BE2C (cell line): ENCODE data around the gene RBM6.
A peak's percentile ranks its signal among the peaks of the same experiment; 100 is the strongest.
"Not testable (repeated sequence)": the region's sequence is repeated elsewhere in the genome, so short reads cannot be mapped to it uniquely, and the experiment has no call there.

ENCODE experiments used
- DNase-seq: peaks from one replicate; pipeline ENCODE4 v3.0.0-alpha.2; 2020
- H3K27me3 ChIP-seq: fragments of 250-450 bp; sonication (Bioruptor Pico); 2 replicates; pipeline ENCODE4 v1.5.1; 2020; ENCODE audit warnings: mild to moderate bottlenecking
- H3K36me3 ChIP-seq: fragments of 250-450 bp; sonication (Bioruptor Pico); 2 replicates; pipeline ENCODE4 v1.5.1; 2020; ENCODE audit warnings: mild to moderate bottlenecking
- H3K4me1 ChIP-seq: fragments of 250-450 bp; sonication (Bioruptor Pico); 2 replicates; pipeline ENCODE4 v1.5.1; 2020
- H3K4me3 ChIP-seq: 2 replicates; pipeline ENCODE4 v1.5.1; 2011; ENCODE audit warnings: low read depth, low read length
- H3K9me3 ChIP-seq: fragments of 250-450 bp; sonication (Bioruptor Pico); 2 replicates; pipeline ENCODE4 v1.5.1; 2020
- TF ChIP-seq, protein P1 (sequence below): IDR thresholded peaks from 2 replicates; pipeline ENCODE4 v1.5.1; 2012; ENCODE audit warnings: mild to moderate bottlenecking, low read depth, low read length

Gene RBM6

DNA sequence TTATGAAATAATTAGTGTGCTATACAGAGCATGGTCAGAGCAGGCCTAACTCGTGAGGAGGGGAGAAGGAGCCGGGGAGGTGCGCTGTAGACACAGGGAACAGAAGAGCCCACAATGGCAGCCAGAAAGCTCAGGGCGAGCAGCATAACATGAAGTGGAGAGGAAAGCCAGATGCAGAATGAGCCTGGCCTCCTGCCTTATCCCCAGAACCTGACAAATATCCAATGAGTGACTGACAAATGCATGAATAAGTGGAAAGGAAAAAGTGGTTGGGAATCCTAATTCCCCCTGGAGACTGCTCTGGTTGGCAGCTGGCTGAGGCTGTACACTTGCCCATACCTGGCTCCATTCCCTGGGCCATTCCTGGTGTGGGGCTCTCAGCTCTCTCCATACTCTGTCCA is 27.1 kb upstream of the RBM6 start:
- H3K27me3 ChIP-seq = no peaks in the 10 kb centered on the region
- H3K4me1 ChIP-seq = peaks cover 6% of the 10 kb centered on the region; the same call in 1 of the 2 replicates
- no peak overlapping the region for H3K4me3 ChIP-seq
- no peaks in the 10 kb centered on the region for H3K9me3 ChIP-seq
- peak; percentile 80 for DNase-seq
- TF ChIP-seq, protein P1, sequence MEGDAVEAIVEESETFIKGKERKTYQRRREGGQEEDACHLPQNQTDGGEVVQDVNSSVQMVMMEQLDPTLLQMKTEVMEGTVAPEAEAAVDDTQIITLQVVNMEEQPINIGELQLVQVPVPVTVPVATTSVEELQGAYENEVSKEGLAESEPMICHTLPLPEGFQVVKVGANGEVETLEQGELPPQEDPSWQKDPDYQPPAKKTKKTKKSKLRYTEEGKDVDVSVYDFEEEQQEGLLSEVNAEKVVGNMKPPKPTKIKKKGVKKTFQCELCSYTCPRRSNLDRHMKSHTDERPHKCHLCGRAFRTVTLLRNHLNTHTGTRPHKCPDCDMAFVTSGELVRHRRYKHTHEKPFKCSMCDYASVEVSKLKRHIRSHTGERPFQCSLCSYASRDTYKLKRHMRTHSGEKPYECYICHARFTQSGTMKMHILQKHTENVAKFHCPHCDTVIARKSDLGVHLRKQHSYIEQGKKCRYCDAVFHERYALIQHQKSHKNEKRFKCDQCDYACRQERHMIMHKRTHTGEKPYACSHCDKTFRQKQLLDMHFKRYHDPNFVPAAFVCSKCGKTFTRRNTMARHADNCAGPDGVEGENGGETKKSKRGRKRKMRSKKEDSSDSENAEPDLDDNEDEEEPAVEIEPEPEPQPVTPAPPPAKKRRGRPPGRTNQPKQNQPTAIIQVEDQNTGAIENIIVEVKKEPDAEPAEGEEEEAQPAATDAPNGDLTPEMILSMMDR = no peak
- no peaks in the 10 kb centered on the region; the same call in 1 of the 2 replicates for H3K36me3 ChIP-seq

- Histone ChIP-seq H3K4me1 (peaks cover 6% of the 10 kb centered on the region; the same call in 1 of the 2 replicates), H3K4me3 (no peak overlapping the region), H3K27me3 (no peaks in the 10 kb centered on the region), H3K9me3 (no peaks in the 10 kb centered on the region), H3K36me3 (no peaks in the 10 kb centered on the region; the same call in 1 of the 2 replicates)
- TF ChIP-seq, protein P1 = no peak
- no peak for DNase-seq
These were observed 25.0 kb upstream of the RBM6 start for GRCh38 chr3:49914906-49915305.

DNA sequence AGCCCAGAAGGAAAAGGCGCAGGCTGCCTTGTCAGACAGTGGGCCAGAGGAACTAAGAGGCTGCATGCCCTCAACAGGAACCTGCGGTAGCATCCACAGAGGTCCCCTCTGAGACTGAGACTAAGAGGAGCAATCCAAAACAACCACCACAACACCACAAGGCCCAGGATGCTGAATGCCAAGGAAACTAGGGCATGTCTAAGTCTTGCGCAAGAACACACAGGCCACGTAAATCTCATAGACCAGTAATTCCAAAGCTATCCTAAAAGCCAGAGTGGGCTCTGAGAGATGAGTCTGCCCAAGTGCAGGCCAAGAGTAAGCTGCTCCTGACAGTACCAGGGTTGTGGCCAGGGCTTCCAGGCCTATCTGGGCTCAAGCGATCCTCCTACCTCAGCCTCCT is 23.3 kb upstream of the RBM6 start:
- peaks cover 6% of the 10 kb centered on the region; the same call in 1 of the 2 replicates for H3K4me1 ChIP-seq
- no peak for DNase-seq

DNA sequence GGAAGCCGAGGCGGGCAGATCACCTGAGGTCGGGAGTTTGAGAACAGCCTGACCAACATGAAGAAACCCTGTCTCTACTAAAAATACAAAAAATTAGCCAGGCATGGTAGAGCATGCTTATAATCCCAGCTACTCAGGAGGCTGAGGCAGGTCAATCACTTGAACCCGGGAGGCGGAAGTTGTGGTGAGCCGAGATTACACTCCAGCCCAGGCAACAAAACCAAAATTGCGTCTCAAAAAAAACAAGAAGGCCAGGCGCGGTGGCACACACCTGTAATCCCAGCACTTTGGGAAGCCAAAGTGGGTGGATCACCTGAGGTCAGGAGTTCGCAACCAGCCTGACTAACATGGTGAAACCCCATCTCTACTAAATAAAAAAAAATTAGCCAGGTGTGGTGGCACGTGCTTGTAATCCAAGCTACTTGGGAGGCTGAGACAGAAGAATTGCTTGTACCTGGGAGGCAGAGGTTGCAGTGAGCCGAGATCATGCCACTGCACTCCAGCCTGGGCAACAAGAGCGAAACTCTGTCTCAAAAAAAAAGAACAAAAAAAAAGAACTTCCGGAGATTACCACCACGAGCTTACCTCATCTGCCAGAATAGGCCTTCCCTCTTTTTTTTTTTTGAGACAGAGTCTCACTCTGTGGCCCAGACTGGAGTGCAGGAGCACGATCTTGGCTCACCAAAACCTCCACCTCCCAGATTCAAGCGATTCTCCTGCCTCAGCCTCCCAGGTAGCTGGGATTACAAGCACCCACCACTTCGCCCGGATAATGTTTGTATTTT is 22.0 kb upstream of the RBM6 start:
- not testable (repeated sequence) for H3K36me3 ChIP-seq, H3K4me1 ChIP-seq, H3K27me3 ChIP-seq, DNase-seq, H3K9me3 ChIP-seq, H3K4me3 ChIP-seq

More for the DNA sequence above, 23.3 kb upstream of the RBM6 start:
- Histone ChIP-seq H3K4me3 (no peak overlapping the region), H3K36me3 (no peaks in the 10 kb centered on the region; the same call in 1 of the 2 replicates), H3K9me3 (no peaks in the 10 kb centered on the region), H3K27me3 (no peaks in the 10 kb centered on the region)
- TF ChIP-seq, protein P1 = no peak

DNA sequence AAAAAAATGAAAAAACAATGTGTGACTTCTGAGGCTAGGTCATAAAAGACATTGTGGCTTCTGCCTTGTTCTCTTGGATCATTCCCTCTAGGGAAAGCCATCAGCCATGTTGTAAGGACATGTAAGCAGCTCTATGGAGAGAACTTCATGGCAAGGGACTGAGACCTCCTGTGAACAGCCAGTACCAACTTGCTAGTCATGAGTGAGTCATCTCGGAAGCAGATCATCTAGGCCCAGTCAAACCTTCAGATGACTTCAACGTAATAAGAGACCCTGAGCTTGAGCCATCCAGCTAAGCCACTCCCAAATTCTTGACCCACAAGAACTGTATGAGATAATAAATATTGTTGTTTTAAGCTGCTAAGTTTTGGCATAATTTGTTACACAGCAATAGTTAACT is 15.3 kb upstream of the RBM6 start:
- DNase-seq = no peak
- TF ChIP-seq, protein P1 = no peak

DNA sequence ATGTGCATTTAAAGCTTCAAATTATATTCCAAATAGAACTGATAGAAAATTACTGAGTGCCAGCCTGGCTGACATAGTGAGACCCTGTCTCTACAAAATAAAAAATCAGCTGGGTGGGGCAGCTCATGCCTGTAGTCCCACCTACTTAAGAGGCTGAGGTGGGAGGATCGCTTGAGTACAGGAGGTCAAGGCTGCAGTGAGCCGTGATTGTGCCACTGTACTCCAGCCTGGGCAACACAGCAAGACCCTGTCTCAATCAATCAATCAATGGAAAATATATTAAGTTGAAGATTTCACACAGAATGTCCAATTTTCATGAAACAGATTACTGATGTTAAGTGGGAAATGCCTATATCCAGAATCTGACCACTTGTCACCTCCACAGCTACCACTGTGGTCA is 14.5 kb upstream of the RBM6 start:
- Histone ChIP-seq H3K4me3 (no peak overlapping the region), H3K4me1 (no peaks in the 10 kb centered on the region), H3K9me3 (no peaks in the 10 kb centered on the region), H3K36me3 (no peaks in the 10 kb centered on the region), H3K27me3 (no peaks in the 10 kb centered on the region)
- TF ChIP-seq, protein P1 = no peak
- no peak for DNase-seq

More for the DNA sequence above, 15.3 kb upstream of the RBM6 start:
- no peaks in the 10 kb centered on the region for H3K9me3 ChIP-seq
- no peaks in the 10 kb centered on the region for H3K36me3 ChIP-seq
- no peaks in the 10 kb centered on the region for H3K4me1 ChIP-seq
- H3K4me3 ChIP-seq = no peak overlapping the region
- H3K27me3 ChIP-seq = no peaks in the 10 kb centered on the region
